GM21447 (cell line): ENCODE results near the gene EGR1.
"Not testable (repeated sequence)": the region's sequence is repeated elsewhere in the genome, so short reads cannot be mapped to it uniquely, and the experiment has no call there.

Source experiments
- ATAC-seq: cut with Tn5 transposase; IDR thresholded peaks from one replicate; pipeline ENCODE4 v1.9.1; 2021; ENCODE audit not compliant: unreplicated experiment

Gene EGR1

GRCh38 chr5:138506370-138507306 is 41.4 kb downstream of the EGR1 start:
- no peak for ATAC-seq

DNA sequence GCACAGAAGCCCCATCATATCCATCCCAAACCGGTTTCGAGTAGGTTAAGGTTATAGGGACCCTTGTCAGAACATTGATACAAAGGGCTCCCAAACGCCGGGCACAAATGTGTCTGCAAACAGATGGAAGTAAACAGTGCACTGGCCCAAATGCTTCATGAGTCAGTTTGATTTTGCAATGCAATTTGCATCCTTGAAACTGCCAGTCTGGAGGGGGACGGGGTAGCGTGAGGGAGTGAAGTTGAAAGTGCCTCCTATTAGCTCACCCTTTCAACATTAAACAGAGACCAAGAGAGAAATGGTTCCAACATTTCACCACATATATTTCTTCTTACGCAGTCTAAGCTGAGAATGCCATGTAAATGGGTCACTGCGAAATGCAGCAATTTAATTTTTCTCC is 42.2 kb downstream of the EGR1 start:
- ATAC-seq = not testable (repeated sequence)

DNA sequence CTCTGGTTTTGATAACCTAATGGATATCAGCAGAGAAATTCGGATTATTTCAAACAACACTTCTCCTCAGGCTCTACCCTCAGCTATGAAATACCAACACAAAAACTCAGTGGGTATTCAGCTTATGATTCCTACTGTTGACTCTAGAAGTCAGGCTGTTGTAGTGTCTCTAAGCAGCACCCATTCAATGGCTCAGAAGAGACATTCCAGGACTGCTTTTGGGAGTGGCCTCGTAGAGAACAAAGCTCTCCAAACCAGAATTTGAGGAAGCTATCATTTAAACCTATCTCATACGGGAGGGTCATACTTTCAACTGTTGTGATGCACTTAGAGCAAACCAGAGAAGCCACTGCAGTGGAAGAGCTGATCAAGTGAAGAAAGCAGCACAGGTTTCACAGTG is 43.7 kb downstream of the EGR1 start:
- no peak for ATAC-seq

DNA sequence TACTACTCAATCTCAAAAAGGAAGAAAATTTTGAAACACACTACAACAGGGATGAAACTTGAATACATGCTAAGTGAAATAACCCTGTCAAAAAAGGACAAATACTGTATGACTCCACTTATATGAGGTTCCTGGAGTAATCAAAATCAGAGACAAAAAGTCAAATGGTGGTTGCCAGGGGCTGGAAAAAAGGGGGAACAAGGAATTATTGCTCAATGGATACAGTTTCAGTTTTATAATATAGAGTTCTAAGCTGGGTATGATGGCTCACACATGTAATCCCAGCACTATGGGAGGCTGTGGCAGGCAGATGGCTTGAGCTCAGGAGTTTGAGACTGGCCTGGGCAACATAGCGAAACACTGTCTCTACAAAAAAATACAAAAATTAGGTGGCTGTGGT is 48.7 kb downstream of the EGR1 start:
- ATAC-seq = no peak

DNA sequence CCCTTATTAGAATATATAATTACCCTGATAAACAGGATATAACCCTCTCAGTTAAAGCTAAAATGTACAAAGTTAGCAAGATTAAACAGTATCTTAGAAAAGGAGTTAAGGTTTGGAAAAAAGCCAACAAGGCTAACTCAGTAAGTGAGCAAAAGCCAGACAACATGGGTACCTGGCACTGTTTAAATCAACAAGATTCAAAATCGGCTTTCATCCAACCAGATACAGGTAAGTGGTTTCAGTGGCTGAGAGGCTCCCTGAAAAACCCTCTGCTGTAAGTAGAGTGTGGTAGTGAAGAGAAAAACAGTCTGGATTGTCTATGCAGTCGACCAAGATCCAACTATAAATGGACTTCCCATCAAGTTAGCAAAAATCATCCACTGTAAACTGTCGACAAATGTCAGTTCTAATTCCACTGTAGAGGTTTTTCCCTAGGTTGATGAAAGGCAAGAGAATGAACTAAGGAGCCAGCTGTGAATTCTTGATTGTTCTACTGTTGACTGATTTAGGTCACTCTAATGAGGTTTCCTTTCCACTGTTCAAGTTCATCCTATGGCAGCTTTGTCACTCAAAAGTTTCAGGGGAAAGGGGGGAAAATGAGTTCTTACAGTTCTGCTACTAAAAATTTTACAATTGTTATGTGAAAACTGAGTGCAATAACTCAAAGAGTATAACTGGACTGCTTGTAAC is 50.4 kb downstream of the EGR1 start:
- no peak for ATAC-seq

- no peak for ATAC-seq
These were observed 52.2 kb downstream of the EGR1 start for GRCh38 chr5:138517437-138517836.
